ENCODE data around the gene LDLR.

LDLR gene

DNA sequence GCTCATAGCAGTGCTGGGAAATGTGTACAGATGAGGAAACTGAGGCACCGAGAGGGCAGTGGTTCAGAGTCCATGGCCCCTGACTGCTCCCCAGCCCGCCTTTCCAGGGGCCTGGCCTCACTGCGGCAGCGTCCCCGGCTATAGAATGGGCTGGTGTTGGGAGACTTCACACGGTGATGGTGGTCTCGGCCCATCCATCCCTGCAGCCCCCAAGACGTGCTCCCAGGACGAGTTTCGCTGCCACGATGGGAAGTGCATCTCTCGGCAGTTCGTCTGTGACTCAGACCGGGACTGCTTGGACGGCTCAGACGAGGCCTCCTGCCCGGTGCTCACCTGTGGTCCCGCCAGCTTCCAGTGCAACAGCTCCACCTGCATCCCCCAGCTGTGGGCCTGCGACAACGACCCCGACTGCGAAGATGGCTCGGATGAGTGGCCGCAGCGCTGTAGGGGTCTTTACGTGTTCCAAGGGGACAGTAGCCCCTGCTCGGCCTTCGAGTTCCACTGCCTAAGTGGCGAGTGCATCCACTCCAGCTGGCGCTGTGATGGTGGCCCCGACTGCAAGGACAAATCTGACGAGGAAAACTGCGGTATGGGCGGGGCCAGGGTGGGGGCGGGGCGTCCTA is 15.9 kb downstream of the LDLR start:
- TF ChIP-seq, protein P1, sequence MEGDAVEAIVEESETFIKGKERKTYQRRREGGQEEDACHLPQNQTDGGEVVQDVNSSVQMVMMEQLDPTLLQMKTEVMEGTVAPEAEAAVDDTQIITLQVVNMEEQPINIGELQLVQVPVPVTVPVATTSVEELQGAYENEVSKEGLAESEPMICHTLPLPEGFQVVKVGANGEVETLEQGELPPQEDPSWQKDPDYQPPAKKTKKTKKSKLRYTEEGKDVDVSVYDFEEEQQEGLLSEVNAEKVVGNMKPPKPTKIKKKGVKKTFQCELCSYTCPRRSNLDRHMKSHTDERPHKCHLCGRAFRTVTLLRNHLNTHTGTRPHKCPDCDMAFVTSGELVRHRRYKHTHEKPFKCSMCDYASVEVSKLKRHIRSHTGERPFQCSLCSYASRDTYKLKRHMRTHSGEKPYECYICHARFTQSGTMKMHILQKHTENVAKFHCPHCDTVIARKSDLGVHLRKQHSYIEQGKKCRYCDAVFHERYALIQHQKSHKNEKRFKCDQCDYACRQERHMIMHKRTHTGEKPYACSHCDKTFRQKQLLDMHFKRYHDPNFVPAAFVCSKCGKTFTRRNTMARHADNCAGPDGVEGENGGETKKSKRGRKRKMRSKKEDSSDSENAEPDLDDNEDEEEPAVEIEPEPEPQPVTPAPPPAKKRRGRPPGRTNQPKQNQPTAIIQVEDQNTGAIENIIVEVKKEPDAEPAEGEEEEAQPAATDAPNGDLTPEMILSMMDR (IDR thresholded peaks at IDR 0.05; ENCODE audit: borderline replicate concordance, insufficient read depth, low read depth, low read length) = no peak
- H3K4me3 ChIP-seq (ENCODE audit: low read depth, low read length) = no peak overlapping the region

DNA sequence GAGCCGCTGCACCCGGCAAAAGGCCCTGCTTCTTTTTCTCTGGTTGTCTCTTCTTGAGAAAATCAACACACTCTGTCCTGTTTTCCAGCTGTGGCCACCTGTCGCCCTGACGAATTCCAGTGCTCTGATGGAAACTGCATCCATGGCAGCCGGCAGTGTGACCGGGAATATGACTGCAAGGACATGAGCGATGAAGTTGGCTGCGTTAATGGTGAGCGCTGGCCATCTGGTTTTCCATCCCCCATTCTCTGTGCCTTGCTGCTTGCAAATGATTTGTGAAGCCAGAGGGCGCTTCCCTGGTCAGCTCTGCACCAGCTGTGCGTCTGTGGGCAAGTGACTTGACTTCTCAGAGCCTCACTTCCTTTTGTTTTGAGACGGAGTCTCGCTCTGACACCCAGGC is 17.2 kb downstream of the LDLR start:
- H3K4me3 ChIP-seq (ENCODE audit: low read depth, low read length) = no peak overlapping the region
- TF ChIP-seq, protein P1 (IDR thresholded peaks at IDR 0.05; ENCODE audit: borderline replicate concordance, insufficient read depth, low read depth, low read length) = no peak

DNA sequence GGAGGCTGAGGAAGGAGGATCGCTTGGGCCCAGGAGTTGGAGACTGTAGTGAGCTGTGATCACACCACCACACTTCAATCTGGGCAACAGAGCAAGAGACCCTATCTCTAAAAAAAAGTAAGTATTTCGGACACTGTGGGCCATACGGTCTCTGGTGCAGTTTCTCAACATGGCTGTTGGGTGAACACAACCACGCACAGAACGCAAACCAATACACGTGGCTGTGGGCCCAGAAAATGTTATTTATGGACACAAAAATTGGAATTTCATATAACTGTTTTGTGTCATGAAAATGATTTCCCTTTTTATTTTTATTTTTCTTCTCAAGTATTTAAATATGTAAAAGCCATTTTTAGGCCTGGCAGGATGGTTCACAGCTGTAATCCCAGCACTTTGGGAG is 19.5 kb downstream of the LDLR start:
- TF ChIP-seq, protein P1 (IDR thresholded peaks at IDR 0.05; ENCODE audit: borderline replicate concordance, insufficient read depth, low read depth, low read length) = no peak
- no peak overlapping the region for H3K4me3 ChIP-seq (ENCODE audit: low read depth, low read length)

DNA sequence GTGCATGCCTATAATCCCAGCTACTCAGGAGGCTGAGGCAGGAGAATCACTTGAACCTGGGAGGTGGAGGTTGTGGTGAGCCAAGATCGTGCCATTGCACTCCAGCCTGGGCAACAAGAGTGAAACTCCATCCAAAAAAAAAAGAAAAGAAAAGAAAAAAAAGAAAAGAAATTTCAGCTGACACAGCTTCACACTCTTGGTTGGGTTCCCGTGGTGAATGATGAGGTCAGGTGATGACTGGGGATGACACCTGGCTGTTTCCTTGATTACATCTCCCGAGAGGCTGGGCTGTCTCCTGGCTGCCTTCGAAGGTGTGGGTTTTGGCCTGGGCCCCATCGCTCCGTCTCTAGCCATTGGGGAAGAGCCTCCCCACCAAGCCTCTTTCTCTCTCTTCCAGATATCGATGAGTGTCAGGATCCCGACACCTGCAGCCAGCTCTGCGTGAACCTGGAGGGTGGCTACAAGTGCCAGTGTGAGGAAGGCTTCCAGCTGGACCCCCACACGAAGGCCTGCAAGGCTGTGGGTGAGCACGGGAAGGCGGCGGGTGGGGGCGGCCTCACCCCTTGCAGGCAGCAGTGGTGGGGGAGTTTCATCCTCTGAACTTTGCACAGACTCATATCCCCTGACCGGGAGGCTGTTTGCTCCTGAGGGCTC is 22.0 kb downstream of the LDLR start:
- no peak overlapping the region for H3K4me3 ChIP-seq (ENCODE audit: low read depth, low read length)
- TF ChIP-seq, protein P1 (IDR thresholded peaks at IDR 0.05; ENCODE audit: borderline replicate concordance, insufficient read depth, low read depth, low read length) = no peak

DNA sequence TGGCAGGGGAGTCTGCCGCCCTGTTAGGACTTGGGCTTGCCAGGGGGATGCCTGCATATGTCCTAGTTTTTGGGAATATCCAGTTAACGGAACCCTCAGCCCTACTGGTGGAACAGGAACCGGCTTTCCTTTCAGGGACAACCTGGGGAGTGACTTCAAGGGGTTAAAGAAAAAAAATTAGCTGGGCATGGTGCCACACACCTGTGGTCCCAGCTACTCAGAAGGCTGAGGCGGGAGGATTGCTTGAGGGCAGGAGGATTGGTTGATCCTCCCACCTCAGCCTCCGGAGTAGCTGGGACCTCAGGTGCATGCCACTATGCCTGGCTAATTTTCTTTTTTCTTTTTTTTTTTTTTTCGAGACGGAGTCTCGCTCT is 22.5 kb downstream of the LDLR start:
- H3K4me3 ChIP-seq (ENCODE audit: low read depth, low read length) = no peak overlapping the region
- TF ChIP-seq, protein P1 (IDR thresholded peaks at IDR 0.05; ENCODE audit: borderline replicate concordance, insufficient read depth, low read depth, low read length) = no peak

- no peak overlapping the region for H3K4me3 ChIP-seq (ENCODE audit: low read depth, low read length)
These were observed 24.0 kb downstream of the LDLR start for GRCh38 chr19:11113140-11113708.

More at GRCh38 chr19:11113140-11113708, 24.0 kb downstream of the LDLR start:
- TF ChIP-seq, protein P1 (IDR thresholded peaks at IDR 0.05; ENCODE audit: borderline replicate concordance, insufficient read depth, low read depth, low read length) = no peak

Measured in GM12875 (cell line).